Stomach smooth muscle (tissue), 2 donors: ENCODE data around the gene IRAK4.
A peak's percentile ranks its signal among the peaks of the same experiment; 100 is the strongest.

Source experiments
- H3K27ac ChIP-seq: one replicate; pipeline ENCODE4 v1.7.0; 2013; ENCODE audit warnings: mild to moderate bottlenecking, low read length, inconsistent platforms
- H3K27me3 ChIP-seq, 2 donors: one replicate each; pipeline ENCODE4 v1.7.0; 2013; ENCODE audit warnings: low read length in 2 of 2; ENCODE audit not compliant: insufficient read depth in 2 of 2, control insufficient read depth in 1 of 2
- H3K36me3 ChIP-seq, 2 donors: one replicate each; pipeline ENCODE4 v1.7.0; 2013; ENCODE audit warnings: low read length in 2 of 2; ENCODE audit not compliant: control insufficient read depth in 2 of 2, insufficient read depth in 2 of 2
- H3K4me1 ChIP-seq: one replicate; pipeline ENCODE4 v1.7.0; 2013; ENCODE audit warnings: low read length; ENCODE audit not compliant: control insufficient read depth, insufficient read depth
- H3K4me3 ChIP-seq, 2 donors: one replicate each; pipeline ENCODE4 v1.7.0; 2013; ENCODE audit warnings: low read length in 2 of 2
- H3K9ac ChIP-seq, 2 donors: one replicate each; pipeline ENCODE4 v1.7.0; 2013; ENCODE audit warnings: low read length in 2 of 2, mild to moderate bottlenecking in 1 of 2
- H3K9me3 ChIP-seq, 2 donors: one replicate each; pipeline ENCODE4 v1.7.0; 2013; ENCODE audit warnings: low read length in 2 of 2; ENCODE audit not compliant: control insufficient read depth in 2 of 2
- donor health status: healthy.
- donor health status: Pancreatic carcinoma.

The IRAK4 gene

DNA sequence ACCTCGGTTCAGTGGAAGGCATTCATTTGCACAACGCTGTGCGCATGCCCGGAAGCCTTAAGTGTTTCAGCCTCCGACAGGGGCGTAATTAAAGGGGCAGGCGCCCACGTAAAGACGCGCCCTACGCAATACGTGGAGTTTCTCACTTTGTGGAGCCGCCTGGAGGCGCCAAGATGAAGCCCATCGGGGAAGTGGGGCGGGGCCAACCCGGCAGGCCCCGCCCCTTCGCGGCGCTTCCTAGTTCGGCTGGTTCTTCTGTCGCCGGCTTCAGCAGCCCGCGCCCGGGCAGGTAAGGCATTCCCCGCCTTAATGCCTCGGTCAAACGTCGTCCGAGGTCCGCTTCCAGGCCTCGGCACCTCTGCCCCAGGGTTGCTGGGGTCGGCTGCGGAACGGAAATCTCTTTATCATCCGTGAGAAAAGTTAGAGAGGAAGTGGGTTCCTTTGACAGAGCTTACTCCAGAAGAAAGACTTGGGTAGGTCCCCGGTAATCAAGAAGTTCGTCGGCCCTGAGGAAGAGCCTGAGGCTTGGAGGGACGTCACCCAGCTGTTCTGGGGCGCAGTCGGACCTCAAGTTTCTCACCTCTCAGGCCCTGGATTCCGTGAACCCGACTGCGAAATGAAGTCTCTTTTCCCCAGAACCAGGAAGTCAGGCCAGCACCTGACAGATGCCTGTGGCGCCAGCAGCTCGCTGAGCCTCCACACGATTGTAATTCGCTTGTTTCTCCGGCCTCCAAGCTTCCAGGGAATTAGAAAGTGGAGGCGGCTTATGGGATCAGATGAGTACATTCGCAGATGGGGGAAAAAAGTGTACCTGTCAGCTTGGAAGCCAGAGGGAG is at the start of gene IRAK4, which contains the start of gene PUS7L:
Gene IRAK4, plus strand, starts transcription at position 224 of the 836 bp plus-strand sequence. CDS start 9,161 bp downstream, outside the sequence.
Gene PUS7L, minus strand, starts transcription at position 63 of the 836 bp plus-strand sequence. CDS start 3,545 bp downstream, outside the sequence.
- no peaks in the 10 kb centered on the region for H3K9me3 ChIP-seq
- peak within 1 kb of the TSS; percentile 86 to 94 for H3K4me3 ChIP-seq
- H3K27ac ChIP-seq, result peak within 1 kb of the TSS; percentile 73
- H3K36me3 ChIP-seq, result peaks cover 0 to 5% of the 10 kb centered on the region in 2 donors
- peak within 1 kb of the TSS; percentile 88 to 97 for H3K9ac ChIP-seq
- peaks cover 7% of the 10 kb centered on the region for H3K4me1 ChIP-seq
- no peaks in the 10 kb centered on the region for H3K27me3 ChIP-seq

DNA sequence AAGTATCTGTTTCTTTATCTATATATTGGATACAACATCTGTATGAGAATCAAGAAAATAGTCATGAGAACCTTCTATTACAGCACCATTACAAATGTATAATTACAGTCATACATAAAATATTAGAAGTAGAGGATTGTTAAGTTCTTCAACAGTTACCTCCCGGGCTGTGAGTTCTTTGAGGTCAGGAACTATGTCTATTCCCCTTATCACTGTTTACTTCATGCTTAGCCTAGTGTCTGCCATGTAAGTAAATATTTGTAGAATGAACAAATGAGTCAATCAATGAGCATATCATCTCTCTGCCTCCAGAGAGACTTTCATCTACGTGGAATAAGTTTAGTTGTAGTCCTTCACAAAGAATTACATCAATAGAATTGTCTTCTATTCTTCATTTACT is 47.4 kb upstream of the IRAK4 start:
- Histone ChIP-seq H3K36me3 (no peaks in the 10 kb centered on the region), H3K4me3 (no peak overlapping the region), H3K9ac (no peak overlapping the region), H3K9me3 (no peaks in the 10 kb centered on the region), H3K27me3 (no peaks in the 10 kb centered on the region), H3K27ac (no peak overlapping the region), H3K4me1 (no peaks in the 10 kb centered on the region)

DNA sequence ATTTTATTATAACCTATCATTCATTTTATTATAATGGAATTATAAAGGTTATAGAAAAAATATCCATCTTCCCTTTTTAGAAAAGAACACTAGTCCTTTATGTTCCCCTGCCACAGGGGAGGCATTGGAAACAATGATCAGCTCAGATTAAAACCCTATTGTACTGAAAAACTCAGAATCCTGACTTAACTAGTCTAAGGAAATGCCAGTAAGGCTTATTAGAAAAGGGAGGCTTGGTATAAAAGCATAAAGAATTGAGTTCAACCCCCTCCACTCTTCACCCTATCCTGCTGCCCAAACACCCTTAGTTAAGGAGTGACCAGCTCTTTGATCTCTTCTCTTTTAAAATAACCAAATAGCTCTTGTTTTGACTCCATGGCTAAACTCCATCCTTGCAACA is 36.1 kb upstream of the IRAK4 start:
- Histone ChIP-seq H3K4me3 (no peak overlapping the region), H3K9me3 (no peaks in the 10 kb centered on the region), H3K27ac (no peak overlapping the region), H3K36me3 (no peaks in the 10 kb centered on the region), H3K27me3 (no peaks in the 10 kb centered on the region), H3K4me1 (no peaks in the 10 kb centered on the region), H3K9ac (no peak overlapping the region)

DNA sequence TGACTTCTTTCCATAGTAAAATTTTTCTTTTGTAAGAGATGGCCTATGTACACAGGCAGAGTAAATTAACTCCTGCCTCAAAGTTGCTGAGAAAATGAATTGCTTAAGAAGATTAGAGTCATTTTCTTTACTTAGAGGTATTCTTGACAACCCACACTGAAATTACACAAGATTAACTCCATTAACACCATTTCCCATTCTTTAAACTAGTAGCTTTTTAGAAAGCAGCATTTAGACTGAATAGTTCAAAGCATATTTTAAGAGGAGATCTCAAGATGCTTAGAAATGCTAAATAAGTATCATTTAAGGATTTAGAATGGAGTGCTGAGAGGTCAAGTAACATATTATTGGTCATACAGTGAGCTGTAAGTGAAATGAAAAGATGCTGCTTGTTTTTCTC is 35.6 kb upstream of the IRAK4 start:
- Histone ChIP-seq H3K9ac (no peak overlapping the region), H3K27ac (no peak overlapping the region), H3K27me3 (no peaks in the 10 kb centered on the region), H3K36me3 (no peaks in the 10 kb centered on the region), H3K4me3 (no peak overlapping the region), H3K4me1 (no peaks in the 10 kb centered on the region), H3K9me3 (no peaks in the 10 kb centered on the region)

DNA sequence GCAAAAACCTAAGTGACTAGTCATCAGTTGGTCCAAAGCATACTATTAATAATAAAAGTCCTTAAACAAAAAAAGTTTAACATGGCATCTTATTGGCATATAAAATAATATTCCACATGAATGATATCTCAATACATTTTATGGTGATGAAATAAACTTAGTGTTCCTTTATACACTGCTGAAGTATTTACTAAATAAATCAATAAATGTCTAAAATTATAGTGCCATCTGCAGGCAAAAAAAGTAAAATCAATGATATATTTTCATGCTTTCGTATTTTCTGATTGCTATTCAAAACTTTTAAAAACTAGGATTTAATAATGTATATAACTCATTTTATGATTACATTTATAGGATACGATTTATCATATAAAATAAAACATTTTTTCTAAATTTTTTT is 30.6 kb upstream of the IRAK4 start:
- Histone ChIP-seq H3K9me3 (no peaks in the 10 kb centered on the region), H3K36me3 (no peaks in the 10 kb centered on the region), H3K27me3 (no peaks in the 10 kb centered on the region), H3K4me3 (no peak overlapping the region), H3K27ac (no peak overlapping the region), H3K4me1 (no peaks in the 10 kb centered on the region), H3K9ac (no peak overlapping the region)

DNA sequence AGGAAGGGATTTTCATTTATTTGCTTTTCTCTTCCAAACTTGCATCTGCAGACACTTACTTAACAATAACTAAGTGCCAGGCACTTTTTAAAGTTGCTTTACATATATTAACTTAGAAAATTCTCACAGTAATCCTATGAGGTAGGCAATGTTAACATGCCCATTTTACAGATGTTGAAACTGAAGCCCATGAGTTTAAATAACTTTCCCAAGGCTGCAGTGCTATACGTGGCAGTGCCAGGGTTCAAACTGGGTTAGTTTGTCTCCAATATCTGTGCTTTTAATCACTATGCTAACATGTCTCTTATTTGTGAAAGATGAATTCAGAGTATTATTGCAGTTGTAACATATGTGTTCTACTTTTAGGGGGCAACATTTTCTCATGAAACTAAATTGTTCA is 30.1 kb upstream of the IRAK4 start:
- H3K27ac ChIP-seq, result no peak overlapping the region
- no peaks in the 10 kb centered on the region for H3K9me3 ChIP-seq
- no peaks in the 10 kb centered on the region for H3K4me1 ChIP-seq
- no peaks in the 10 kb centered on the region for H3K27me3 ChIP-seq
- H3K36me3 ChIP-seq, result no peaks in the 10 kb centered on the region
- H3K9ac ChIP-seq, result no peak overlapping the region
- H3K4me3 ChIP-seq, result no peak overlapping the region

DNA sequence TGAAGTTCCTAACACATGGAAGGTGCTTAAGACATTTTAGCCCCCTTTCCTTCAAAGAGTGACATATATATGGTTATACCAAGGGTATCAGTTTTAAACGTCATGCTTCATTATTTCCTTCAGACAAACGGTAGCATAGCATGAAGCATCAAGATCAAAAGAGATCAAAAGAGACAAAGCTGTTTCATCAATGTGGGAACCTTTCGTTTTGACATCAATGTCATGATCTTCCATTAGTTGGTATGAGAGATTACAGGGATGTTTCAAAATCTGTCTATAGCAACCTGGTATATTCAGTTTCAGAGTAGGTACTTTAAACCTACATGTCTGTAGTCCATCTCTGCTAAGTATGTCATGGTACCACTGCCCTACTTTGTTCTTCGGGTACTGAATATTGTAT is 28.5 kb upstream of the IRAK4 start:
- Histone ChIP-seq H3K9me3 (no peaks in the 10 kb centered on the region), H3K4me3 (no peak overlapping the region), H3K9ac (no peak overlapping the region), H3K27ac (no peak overlapping the region), H3K27me3 (no peaks in the 10 kb centered on the region), H3K36me3 (peaks cover 3% of the 10 kb centered on the region in 2 donors), H3K4me1 (no peaks in the 10 kb centered on the region)

DNA sequence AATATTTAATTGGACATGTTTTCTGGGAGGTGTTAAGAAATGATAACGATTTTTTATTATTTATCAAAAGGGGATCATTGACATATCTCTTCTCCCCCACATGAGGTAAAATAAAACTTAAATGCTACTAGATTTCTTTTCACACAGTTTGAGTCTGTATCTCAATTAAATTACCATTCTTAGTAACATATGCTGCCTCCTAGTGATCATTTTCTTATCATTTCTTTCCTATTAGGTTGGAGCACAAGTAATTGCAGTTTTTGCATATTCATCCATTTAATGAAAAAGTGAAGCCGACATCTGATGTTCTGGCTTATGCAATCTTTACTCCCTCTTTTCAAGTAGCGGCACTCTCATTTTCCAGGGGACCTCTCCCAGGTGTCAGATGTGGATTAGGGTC is 25.1 kb upstream of the IRAK4 start:
- Histone ChIP-seq H3K36me3 (peaks cover 6 to 7% of the 10 kb centered on the region in 2 donors), H3K4me3 (no peak overlapping the region), H3K27ac (no peak overlapping the region), H3K27me3 (no peaks in the 10 kb centered on the region), H3K9me3 (no peaks in the 10 kb centered on the region), H3K4me1 (no peaks in the 10 kb centered on the region), H3K9ac (no peak overlapping the region)

DNA sequence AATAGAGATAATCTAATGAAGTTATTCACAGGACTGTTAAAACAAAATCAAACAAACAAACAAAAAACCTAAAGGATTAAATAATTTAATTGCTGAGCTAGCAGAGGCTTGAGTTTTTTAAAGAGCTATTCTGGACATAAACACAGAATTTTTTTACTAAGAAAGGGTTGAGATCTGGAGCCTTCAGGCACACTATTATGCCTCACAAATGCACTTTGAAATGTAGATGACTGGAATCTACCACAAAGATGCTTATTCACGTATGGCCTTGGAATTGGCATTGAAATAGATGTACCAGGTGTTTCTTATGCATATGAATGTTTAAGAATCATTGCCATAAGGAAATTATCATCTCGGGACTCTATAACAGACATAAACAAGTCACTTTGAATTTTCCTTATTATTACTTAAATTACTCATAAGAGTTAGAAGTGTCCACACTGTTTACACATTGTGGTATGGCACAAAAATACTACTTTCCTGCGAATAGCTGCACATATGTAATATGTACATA is 21.8 kb upstream of the IRAK4 start:
- H3K4me3 ChIP-seq, result no peak overlapping the region
- no peak overlapping the region for H3K9ac ChIP-seq
- no peaks in the 10 kb centered on the region for H3K9me3 ChIP-seq
- H3K27ac ChIP-seq, result no peak overlapping the region
- H3K27me3 ChIP-seq, result no peaks in the 10 kb centered on the region
- H3K4me1 ChIP-seq, result no peaks in the 10 kb centered on the region
- H3K36me3 ChIP-seq, result peaks cover 6 to 7% of the 10 kb centered on the region in 2 donors

DNA sequence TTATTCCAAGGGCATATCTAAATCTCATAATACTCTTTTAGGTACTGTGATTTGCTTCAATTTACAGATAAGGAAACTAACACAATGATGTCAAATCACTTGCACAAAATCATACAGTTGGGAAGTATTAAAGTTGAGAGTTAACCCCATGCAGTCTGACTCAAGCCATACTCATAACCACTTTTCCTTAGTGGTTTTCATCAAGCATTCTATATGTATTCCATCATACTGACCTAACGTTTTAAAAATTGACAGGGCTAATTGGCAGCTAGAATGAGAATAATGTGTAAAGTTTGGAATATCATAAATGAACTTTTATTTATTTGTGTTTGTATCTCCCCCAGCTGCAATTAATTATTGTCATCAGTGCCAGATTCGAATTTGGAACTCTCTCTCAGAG is 21.1 kb upstream of the IRAK4 start:
- Histone ChIP-seq H3K9ac (no peak overlapping the region), H3K36me3 (peaks cover 6 to 7% of the 10 kb centered on the region in 2 donors), H3K9me3 (no peaks in the 10 kb centered on the region), H3K4me3 (no peak overlapping the region), H3K4me1 (no peaks in the 10 kb centered on the region), H3K27ac (no peak overlapping the region), H3K27me3 (no peaks in the 10 kb centered on the region)

DNA sequence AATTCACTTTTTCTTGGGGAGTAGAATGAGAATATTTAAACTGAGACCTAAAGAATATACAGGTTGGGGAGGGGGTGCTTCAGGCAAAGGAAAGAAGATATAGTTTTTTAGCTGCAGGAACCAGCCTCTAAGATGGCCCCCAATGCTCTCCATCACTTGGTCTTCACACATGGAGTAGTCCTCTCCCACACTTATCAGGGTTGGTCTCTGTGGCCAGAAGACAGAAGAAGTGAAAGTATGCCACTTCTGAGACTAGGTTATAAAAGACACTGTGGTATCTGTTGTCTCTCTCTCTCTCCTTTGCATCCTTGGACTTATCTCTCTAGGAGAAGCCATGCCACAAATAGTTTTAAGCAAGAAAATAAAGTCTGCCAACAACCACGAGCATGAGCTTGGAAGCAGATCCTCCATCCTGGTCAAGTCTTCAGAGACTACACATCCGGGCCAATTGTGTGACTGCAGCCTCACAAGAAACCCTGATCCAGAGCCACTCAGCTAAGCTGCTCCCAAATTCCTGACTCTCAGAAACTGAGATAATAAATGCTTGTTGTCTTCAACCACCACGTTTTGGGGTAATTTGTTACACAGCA is 18.1 kb upstream of the IRAK4 start:
- no peaks in the 10 kb centered on the region for H3K9me3 ChIP-seq
- no peak overlapping the region for H3K27ac ChIP-seq
- H3K4me3 ChIP-seq, result no peak overlapping the region
- no peaks in the 10 kb centered on the region for H3K4me1 ChIP-seq
- peaks cover 3 to 11% of the 10 kb centered on the region in 2 donors for H3K36me3 ChIP-seq
- H3K9ac ChIP-seq, result no peak overlapping the region
- no peaks in the 10 kb centered on the region for H3K27me3 ChIP-seq
